GM12891 (cell line): ENCODE measurements around the gene COX17.

Source experiments
- PAX5 ChIP-seq: IDR thresholded peaks from 2 replicates; pipeline ENCODE4 v1.6.1; 2011; ENCODE audit warnings: low read length, moderate library complexity, mild to moderate bottlenecking; ENCODE audit not compliant: insufficient read depth, severe bottlenecking
- POLR2A ChIP-seq: IDR thresholded peaks from 2 replicates; pipeline ENCODE4 v1.6.1; 2011; ENCODE audit warnings: low read depth, low read length, control low read depth
- POLR2AphosphoS5 ChIP-seq: IDR thresholded peaks from 2 replicates; pipeline ENCODE4 v1.6.1; 2011; ENCODE audit warnings: low read depth, low read length, control low read depth
- POU2F2 ChIP-seq: IDR thresholded peaks from 2 replicates; pipeline ENCODE4 v1.6.1; 2011; ENCODE audit warnings: low read depth, mild to moderate bottlenecking, control low read depth, low read length, moderate library complexity
- TAF1 ChIP-seq: IDR thresholded peaks from 2 replicates; pipeline ENCODE4 v1.6.1; 2011; ENCODE audit warnings: low read depth, low read length, control low read depth

- TF ChIP-seq POLR2A = no peak
- TF ChIP-seq TAF1 = no peak
- TF ChIP-seq POLR2AphosphoS5 = no peak
- TF ChIP-seq PAX5 = no peak
- no peak for TF ChIP-seq POU2F2
These were observed 4.1 kb upstream of the COX17 start for GRCh38 chr3:119681279-119681678.
